IPS-NIHi7 (cell line): ENCODE measurements around the gene AMH.
"Not testable (repeated sequence)": the region's sequence is repeated elsewhere in the genome, so short reads cannot be mapped to it uniquely, and the experiment has no call there.

ENCODE experiments used
- DNase-seq: peaks from one replicate; pipeline ENCODE4 v3.0.0; 2012; ENCODE audit warnings: mixed read lengths; ENCODE audit errors: extremely low spot score

The AMH gene

DNA sequence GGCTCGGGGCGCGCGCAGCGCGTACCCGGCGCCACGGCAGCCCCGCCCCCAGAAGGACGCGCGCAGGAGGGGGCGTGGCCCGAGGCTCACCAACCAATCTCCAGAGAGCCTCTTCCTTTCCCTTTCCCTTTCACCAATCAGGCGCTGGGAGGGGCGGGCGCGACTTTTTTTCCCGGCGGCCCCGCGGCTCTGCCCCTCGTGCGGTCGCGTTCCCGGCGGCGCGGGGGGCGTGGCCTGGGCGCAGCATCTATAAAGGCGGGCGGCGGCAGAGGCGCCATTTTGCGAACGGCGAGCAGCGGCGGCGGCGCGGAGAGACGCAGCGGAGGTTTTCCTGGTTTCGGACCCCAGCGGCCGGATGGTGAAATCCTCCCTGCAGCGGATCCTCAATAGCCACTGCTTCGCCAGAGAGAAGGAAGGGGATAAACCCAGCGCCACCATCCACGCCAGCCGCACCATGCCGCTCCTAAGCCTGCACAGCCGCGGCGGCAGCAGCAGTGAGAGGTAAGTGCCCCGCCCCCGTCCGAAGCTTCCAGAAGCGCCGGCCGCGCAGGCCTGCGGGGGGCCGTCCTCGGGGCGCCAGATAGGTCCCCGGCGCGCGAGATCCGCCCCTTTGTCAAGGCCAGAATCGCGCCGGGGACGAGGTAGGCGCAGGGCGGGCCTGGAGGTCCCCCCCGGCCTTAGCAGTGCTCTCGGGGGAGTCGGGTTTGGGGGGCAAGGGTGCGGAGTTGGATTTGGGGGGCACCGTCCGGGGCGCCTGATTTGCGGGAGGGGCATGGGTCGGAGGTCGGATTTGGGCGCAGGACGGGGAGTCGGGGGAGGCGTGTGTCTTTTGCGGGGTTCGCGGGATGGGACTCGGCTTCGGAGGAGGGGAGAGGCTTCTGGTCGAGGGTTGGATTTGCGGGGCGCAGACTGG lies 20.4 kb downstream of the AMH start:
- peak; percentile 100 for DNase-seq

DNA sequence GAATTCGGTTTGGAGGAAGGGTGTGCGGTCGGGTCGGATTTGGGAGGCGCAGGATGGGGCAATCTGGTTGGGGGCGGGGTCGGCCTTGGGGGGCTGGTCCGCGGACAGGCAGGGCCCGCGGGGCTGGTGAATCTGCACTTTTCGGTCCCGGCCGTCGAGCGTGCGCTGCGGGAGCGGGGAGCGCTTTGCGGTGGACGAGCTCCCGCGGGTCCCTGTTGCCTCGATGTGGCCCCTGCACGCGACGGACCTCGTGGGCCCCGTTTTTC lies 21.0 kb downstream of the AMH start:
- no peak for DNase-seq

DNA sequence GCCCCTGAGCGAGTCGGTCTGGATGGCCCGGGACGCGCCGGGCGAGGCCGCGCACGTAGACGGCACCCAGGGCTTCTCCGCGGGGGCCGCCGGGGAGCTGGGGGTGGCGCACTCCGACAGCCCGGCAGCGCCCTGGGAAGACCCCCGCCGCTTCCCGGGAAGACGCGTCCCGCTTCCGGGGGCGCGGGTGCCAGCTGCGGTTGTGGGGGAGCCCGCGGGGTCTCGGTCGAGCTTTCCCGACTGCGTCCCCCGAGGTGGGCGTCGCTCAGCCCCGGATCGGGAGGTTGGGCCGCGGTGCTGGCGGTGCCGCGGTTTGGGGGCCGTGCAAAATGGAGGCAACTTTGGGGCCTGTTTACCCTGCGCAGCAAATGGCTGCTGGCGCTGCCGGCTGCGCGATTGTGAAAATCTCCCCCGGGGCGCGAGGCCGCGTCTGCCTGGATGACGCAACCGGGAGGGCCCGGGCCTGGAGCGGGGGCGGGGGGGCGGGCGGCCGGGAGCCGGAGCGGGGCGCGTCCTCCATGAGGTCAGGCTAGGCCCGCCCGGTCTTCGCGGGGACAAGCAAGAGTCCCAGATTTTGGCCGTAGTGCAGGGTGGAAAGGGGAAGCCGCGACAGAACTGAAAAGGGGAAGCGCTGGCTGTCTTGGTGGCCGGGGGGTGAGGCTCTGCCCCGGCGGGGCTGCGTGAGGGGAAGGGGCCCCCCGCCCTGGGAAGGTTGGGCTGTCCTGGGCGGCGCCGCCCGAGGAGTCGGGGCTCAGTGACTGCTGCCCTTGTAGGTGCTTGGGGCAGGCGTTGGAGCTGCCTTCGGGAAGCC lies 21.5 kb downstream of the AMH start:
- DNase-seq = peak; percentile 66

DNA sequence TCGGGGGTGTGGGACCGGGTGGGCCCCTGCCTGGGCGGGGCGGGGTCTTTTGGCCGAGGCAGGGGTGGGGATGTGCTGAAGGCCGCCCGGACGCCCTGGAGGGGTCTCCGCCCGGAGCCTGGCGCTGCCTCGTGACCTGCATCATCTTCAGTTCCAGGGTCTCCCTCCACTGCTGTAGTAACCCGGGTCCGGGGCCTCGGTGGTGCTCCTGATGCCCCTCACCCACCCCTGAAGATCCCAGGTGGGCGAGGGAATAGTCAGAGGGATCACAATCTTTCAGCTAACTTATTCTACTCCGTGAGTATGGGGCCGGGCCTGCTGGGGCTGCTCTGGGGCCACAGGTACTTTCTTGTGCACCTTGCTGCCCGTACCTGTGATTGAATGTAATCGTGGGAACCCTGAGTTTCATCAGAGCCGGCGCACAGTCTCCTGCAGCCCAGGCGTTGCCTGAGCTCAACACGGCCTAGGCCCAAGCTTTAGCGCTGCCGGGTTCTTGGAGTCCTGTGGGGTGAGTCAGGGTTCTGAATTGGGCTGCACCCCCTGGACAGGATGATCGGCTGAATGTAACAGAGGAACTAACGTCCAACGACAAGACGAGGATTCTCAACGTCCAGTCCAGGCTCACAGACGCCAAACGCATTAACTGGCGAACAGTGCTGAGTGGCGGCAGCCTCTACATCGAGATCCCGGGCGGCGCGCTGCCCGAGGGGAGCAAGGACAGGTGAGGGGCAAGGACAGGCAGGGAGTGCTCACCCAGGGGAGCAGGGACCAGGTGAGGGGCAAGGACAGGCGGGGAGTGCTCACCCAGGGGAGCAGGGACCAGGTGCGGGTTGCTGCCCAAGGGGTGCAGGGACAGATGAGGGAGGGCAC lies 22.3 kb downstream of the AMH start:
- DNase-seq = no peak

DNA sequence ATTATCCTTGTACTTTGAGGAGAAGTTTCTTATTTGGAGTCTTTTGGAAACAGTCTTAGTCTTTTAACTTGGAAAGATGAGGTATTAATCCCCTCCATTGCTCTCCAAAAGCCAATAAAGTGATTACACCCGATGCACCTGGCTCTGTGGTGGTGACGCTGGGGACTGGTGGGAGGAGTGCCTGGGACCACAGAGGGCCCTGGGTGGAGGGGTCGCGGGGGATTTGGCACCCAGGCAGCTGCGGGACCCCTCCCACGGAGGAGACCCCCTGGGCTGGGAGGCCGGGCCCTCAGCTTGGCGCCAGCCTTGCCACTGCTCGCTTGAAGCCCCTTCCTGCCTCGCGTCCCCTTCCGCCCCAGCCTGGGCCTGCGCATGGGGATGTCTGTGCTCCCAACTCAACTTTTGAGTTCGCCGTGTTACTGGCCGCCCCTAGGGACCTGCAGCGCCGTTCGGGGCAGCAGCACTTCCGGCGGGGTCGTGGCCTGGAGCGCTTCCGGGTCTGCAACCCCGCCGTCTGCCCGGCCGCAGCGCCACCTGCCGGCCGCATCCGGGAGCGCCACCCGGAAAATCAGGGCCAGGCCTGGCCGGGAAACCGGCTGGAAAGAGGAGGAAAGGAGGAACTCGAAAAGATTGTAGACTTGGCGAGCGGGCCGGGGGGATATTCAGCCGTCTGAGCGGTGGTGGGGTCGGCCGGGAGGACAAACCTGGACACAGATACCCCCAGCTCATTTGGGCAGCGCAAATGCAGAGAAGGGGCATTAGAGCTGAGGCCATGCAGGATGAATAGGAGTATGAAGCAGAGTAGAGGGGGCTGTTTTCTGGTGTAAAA lies 24.4 kb downstream of the AMH start:
- DNase-seq = peak; percentile 93

DNA sequence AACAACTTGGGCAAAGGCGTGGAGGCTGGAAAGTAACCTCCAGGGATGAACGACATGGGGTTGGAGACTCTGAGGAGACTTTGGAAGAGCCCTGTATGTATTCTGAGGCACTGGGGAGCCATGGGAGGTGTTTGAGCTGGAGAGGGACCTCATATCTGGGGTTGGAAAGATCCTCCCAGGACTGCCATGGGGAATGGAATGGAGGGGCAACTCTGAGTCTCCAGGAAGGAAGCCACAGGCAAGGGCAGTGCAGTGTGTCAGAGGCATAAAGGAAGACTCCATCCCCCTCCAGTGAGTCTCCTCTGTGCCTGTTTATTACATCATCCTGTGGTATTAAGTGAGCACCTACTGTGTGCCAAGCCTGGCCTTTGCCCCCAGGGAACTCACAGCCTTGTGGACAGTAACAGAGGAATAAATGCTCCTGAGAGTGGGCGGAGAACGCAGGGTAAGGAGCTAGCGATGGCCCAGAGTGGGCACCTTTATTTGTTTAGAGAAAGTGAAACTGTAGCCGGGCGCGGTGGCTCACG lies 25.1 kb downstream of the AMH start:
- DNase-seq = no peak

DNA sequence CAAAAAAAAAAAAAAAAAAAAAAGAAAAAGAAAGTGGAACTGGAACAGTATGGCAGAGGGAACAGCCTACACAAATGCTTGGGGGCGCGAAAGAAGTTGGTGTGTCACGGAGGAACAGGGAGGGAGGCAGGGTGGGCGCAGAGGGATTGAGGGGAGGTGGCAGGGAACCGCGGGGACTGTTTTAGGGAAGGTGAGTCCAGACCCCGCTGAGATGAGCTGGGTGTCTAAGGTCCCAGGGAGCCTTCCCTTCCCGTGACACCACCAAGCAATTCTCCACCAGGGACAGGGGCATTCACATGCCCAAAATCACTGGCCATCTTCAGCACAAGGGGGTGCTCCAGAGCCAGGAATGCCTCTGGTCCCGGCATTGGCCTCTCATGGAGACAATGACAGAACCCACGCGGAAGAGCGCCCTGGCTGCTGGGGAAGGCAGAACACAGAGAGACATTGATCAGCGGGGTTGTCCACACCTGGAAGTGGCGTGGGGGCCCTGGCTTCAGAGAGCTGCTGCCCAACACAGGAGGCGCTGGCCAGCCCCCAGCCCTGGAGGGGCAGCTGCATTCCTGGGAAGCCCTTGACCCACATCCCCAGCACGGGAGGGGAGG lies 25.9 kb downstream of the AMH start:
- peak; percentile 83 for DNase-seq

DNA sequence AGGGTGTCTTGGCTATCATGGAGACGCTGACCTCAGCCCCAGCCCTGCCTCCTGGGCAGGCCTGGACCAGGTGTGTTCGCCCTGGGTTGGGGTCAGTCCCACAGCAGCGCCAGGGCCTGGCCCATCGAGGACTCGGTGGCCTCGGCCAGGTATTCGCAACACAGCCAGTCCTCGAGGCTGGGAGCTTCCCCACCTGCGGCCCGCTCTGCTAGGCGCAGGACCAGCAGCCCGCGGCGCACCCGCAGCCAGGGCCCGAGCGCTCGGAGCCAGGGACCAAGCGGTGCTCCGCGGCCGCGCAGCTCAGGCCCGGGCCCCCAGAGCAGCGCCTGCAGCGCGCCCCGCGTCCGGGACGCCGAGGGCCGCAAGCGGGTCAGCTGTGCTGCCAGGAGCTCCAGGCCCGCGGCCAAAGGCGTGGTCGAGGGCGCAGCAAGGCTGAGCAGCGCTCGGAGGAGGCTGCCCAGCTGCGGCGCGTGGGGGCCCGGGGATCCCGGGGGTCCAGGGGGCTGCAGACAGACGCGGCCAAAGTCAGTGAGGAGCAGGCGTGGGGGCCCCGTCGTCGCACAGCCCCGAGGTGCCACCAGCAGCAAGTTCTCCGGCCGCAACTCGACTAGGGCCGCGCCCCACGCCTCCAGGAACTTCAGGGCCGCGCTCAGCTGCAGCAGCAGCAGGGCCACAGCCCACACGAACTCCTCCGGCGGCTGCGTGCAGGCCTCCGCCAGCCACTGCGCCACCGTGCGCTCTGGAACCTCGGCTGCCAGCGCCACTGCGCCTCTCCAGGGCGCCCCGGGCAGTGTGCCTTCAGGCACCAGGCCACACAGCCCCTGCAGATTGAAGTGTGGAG lies 26.7 kb downstream of the AMH start:
- peak; percentile 17 for DNase-seq

DNA sequence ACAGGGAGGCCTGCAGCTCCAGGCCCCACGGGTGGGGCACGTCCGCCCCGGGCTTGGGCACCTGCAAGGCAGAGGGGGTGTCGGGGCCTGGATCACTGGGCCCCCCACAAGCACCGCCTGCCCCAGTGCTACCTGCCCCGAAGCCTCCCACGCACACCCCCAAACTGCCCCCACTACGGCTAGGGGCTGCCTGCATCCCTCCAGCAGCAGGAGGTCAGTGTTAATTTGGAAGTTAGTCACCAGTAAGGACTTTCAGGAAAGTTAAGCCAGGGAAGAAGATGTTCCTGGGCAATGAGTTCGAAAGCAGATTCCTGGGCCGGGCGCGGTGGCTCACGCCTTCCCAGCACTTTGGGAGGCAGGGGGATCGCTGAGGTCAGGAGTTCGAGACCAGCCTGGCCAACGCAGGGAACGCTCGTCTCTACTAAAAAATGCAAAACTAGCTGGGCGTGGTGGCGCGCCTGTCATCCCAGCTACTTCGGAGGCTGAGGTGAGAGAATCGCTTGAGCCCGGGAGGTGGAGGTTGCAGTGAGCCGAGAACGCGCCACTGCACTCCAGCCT lies 27.4 kb downstream of the AMH start:
- no peak for DNase-seq

DNA sequence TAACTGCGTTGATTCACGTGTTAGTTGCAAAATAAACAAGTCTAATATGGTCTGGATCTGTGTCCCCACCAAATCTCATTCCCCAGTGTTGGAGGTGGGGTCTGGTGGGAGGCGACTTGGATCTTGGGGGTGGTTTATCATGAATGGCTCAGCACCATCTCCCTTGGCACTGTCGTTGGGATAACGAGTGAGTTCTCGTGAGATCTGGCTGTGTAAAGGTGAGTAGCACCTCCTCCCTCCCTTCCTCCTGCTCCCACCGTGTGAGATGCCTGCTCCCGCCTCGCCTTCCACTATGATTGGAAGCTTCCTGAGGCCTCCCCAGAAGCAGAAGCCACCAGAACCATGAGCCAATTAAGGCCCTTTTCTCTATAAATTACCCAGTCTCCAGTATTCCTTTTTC lies 28.0 kb downstream of the AMH start:
- DNase-seq = no peak

DNA sequence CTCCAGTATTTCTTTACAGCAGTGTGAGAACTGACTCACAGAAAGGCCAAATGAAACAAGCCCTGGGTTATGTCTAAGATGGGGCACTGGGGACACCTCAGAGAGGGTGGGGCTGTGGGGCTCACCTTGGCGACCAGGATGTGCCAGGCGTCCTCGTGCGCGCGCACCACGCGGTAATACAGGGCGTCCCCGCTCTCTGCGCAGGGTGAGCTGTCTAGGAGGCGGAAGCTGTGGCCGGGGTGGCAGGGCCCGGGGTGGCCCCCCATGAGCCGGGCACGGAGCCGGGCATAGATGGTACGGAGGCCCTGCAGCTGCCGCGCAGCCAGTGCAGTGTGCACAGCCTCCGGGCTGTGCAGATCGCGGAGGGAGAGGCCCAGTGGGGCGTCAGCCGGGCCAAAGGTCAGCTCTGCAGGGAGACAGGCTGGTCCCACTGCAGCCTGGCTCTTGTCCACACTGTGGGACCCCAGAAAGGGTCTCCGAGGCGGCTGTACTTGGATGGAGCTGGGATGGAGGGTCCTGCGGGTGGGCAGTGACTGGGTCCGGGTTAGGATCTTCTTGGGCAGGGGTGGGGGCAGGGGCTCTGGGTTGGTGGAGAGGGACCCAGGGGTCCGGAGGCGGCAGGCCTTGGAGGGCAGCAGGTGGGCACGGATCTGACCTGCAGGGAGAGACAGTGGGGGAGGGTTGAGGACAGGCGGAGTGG lies 29.5 kb downstream of the AMH start:
- no peak for DNase-seq

DNA sequence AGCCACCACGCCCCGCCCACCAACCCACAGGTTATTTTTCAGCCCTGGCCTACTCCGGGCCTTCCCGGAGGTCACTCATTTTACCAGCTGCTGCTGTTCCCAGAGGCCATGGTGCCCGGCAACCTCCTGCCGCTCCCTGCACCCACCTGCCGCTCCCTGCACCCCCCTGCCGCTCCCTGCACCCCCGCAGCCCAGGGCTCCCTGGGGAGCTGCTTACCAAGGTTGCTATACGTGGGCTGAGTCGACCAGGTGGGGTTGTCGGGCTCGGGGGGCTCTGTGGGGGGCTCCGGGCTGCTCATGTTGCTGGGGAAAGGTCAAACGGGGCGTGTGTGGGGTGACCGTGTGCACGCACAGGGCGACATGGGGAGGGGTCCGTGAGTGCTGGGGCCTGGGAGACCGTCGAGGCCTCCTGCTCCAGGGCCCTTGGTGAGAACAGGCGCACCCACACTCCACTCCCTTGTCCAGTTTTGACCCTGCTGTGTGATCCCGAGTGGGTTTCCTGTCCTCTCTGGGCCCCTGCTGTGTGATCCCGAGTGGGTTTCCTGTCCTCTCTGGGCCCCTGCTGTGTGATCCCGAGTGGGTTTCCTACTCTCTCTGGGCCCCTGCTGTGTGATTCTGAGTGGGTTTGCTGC lies 31.6 kb downstream of the AMH start:
- DNase-seq = no peak

DNA sequence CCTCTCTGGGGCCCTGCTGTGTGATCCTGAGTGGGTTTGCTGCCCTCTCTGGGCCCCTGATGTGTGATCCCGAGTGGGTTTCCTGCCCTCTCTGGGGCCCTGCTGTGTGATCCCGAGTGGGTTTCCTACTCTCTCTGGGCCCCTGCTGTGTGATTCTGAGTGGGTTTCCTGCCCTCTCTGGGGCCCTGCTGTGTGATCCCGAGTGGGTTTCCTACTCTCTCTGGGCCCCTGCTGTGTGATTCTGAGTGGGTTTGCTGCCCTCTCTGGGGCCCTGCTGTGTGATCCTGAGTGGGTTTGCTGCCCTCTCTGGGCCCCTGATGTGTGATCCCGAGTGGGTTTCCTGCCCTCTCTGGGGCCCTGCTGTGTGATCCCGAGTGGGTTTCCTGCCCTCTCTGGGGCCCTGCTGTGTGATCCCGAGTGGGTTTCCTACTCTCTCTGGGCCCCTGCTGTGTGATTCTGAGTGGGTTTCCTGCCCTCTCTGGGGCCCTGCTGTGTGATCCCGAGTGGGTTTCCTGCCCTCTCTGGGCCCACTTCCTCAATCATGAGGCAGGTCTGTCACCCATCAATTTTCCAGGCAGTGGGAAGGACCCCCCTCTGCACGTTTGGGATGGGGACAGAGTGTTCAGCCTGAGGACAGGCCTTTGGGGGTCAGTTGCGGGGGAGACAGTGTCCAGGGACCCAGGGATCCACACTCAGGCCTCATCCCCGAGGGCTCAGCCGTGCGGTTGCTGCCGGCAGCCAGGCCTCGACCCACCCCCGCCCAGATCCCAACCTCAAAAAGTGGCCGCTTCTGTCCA lies 32.3 kb downstream of the AMH start:
- DNase-seq = not testable (repeated sequence)

DNA sequence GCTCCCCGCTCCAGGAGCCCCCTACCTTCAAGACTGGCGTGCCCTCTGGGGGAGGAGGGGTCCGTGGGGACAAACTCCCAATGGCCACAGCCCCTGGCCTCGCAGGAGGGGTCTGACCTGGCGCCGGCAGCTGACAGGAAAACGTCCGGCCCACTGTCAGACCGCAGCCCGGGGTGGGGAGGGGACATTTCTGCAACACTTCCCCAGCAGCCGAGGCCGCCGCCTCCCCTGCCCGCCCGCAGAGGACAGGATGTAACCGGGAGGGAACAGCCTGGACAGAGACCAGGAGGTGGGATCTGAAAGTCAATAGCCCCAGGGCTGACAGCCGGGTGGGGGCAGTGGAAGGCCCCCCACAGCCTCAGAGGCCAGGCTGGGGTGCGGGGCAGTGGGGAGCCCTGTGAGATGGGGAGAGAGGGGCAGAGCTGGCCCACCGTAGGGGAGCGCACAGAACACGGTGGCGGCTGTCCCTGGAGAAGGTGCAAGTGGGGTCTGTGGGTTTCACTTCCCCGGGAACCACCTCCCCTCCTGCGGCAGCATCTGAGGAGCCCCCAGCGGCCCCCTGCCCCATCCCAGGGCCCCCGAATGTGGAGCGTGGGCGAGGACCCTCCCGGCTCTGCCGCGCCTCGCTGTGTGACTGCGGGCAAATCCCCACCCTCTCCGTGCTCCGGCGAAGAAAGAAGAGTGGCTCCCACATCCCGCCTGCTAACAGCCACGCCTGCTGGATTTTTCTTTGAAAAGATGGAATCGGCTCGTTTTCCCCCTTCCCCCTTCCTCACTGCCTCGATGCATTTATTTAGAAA lies 33.1 kb downstream of the AMH start, which contains the start of gene PEAK3:
PEAK3 (minus strand) TSS at position 114 of the 800 bp plus-strand sequence. CDS start 1,244 bp downstream, outside the sequence.
- DNase-seq = peak; percentile 70

DNA sequence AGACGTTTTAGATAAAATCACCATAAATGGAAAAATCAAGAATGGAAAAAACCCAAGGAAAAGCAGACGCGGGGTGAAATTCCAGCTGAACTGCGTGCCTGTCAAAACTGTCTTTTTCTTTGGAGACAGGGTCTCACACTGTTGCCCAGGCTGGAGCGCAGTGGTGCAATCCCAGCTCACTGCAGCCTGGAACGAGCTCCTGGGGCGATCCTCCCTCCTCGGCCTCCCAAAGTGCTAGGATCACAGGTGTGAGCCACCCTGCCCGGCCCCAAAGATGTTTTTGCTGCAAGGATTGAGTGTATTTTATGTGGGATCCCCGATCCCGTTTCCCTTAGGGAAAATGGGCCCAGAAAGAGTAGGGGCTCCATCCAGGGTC lies 33.7 kb downstream of the AMH start:
- DNase-seq = no peak

DNA sequence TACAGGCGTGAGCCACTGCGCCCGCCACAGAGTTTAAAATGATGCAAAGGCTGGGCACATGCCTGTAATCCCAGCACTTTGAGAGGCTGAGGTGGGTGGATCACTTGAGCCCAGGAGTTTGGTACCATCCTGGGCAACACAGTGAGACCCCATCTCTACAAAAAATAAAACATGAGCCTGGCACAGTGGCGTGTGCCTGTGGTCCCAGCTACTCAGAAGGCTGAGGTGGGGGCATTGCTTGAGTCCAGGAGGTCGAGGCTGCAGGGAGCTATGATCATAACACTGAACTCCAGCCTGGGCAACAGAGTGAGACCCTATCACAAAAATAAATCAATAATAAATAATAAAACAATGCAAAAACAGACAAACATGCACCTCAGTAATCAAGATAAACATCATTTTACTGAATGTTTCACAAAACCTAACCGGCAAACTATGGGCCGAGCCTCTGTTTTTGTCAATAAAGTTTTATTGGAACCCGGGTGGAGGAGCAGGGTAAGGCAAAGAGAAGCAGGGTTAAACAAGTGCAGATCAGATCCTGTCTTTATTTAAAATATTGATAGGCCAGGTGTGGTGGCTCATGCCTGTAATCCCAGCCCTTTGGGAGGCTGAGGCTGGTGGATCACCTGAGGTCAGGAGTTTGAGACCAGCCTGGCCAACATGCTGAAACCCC lies 34.8 kb downstream of the AMH start:
- DNase-seq = no peak
